ENCODE results near the gene SRRM3. TPM values are rescaled to one million over a fixed set of nuclear protein-coding genes. Genes with fewer than 3 reads are reported as not detected.
"Not testable (repeated sequence)": the region's sequence is repeated elsewhere in the genome, so short reads cannot be mapped to it uniquely, and the experiment has no call there.

SRRM3 gene
- total RNA-seq (2014; rRNA removed), result 0.40 and 1.3 TPM in 2 replicates
- polyA plus RNA-seq (2012), result 0.79 TPM

DNA sequence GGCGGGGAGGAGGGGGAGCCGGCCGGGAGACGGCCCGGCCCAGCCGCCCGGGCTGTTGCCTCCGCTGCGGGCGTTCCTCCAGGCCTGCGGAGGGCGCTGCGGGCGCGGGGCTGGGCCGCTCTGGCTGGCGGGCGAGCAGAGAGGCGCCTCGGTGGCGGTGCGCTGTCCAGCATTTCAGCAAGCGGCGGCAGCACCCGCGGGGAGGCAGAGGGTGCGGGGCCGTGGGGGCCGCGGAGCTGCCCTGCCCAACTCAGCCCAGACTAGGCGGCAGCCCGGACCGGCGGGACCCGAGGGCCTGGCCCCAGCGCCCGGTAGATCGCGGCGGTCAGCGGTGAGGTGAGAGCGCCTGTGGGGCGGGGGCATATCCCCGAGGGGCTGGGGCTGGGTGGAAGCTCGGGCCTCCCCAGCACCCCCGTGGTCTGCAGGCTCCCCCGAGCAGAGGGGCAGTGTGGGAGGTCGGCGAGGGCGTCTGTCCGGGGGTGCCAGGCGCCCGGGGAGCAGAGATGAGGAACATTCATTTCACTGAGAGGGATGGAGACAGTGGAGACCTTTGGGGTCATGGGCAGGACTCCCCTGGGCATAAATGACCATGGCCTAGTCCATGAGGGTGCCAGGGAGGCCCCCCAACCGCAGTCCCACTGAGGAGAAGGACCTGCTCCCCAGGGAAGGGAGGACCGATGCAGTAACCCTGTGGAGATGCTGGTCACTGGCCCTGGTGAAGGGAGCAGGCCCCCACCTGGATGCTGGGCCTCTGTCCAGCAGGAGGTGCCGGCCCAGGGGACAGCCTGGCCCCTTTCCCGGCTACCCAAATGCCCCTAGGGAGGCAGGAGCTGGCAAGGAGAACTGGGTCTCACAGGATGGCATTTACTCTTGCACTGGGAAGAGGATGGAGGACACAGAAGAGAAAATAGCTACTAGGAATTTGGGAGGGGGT lies at the start of gene SRRM3:
Gene SRRM3, plus strand, starts transcription at position 165 of the 934 bp plus-strand sequence. CDS start 33,171 bp downstream, outside the sequence.
- DNase-seq (ENCODE audit: low read depth), result peak; percentile 56

GRCh38 chr7:76151932-76152331 lies 49.8 kb upstream of the SRRM3 start:
- no peak for DNase-seq (ENCODE audit: low read depth)

DNA sequence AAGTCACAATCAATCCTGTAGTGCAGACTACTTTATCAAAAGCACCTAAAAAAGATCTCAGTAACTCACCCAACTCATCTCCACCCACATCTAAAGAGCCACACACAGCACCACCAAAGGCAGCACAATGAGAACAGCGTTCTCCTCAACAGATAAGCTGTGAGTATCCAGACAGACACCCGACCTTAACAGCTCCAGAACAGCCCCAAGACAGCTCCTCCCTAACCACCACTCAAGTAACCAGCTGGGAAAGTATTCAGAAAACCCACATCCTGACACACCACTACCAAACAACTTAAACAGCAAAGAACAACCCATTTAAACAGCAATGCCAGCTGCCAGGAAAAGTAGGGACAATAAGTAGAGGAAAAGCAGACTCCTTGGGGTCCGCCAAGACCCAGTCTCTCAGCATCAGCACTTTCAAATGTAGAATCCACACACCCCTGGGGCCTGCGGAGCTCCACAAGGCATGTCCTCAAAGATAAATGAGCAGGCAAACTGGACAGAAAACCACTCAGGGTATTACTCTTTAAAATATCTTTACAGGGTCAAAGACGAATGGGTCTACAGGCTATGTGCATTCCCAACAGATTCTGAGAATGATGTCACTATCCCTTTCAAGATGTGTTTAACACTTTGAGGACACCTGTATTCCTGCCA lies 48.0 kb upstream of the SRRM3 start:
- DNase-seq (ENCODE audit: low read depth), result peak; percentile 66

GRCh38 chr7:76155938-76156337 lies 45.8 kb upstream of the SRRM3 start:
- peak; percentile 55 for DNase-seq (ENCODE audit: low read depth)

GRCh38 chr7:76156992-76157685 lies 44.6 kb upstream of the SRRM3 start:
- not testable (repeated sequence) for DNase-seq (ENCODE audit: low read depth)

DNA sequence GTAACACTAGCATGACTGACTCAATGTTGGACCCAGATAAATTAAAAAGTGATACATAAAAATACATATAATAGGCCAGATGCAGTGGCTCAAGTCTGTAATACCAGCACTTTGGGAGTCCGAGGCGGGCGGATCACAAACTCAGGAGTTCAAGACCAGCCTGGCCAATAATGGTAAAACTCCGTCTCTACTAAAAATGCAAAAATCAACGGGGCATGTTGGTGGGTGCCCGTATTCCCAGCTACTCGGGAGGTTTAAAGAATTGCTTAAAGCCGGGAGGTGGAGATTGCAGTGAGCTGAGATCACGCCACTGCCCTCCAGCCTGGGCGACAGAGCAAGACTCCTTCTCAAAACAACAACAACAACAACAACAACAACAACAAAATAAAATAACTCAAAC lies 43.3 kb upstream of the SRRM3 start:
- DNase-seq (ENCODE audit: low read depth), result not testable (repeated sequence)

DNA sequence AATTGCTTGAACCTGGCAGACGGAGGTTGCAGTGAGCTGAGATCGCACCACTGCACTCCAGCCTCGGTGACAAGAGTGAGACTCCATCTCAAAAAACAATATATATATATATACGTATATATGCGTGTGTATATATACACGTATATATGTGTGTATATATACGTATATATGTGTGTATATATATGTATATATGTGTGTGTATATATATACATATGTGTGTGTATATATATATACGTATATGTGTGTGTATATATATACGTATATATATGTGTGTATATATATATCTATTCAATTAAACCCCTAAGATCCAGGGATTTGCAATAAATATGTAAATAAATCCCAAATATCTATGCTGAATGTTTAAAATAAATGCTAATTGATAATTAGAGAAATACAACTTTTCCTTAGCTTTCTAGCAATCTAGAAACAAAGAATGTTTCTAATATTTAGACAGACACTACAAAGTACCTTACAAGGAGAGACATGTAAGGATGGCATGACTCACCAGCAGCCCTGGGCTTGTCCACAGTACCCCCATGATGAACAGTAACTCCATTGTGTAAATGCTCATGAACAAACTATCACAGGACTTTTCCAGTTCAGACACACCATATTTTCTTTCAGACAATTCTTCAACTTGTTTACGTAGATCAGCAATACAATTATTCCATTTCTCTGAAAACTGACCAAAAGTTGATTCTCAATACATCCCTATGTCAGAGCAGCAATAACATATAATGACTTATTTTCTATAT lies 39.1 kb upstream of the SRRM3 start:
- not testable (repeated sequence) for DNase-seq (ENCODE audit: low read depth)

GRCh38 chr7:76163812-76164211 lies 37.9 kb upstream of the SRRM3 start:
- not testable (repeated sequence) for DNase-seq (ENCODE audit: low read depth)

DNA sequence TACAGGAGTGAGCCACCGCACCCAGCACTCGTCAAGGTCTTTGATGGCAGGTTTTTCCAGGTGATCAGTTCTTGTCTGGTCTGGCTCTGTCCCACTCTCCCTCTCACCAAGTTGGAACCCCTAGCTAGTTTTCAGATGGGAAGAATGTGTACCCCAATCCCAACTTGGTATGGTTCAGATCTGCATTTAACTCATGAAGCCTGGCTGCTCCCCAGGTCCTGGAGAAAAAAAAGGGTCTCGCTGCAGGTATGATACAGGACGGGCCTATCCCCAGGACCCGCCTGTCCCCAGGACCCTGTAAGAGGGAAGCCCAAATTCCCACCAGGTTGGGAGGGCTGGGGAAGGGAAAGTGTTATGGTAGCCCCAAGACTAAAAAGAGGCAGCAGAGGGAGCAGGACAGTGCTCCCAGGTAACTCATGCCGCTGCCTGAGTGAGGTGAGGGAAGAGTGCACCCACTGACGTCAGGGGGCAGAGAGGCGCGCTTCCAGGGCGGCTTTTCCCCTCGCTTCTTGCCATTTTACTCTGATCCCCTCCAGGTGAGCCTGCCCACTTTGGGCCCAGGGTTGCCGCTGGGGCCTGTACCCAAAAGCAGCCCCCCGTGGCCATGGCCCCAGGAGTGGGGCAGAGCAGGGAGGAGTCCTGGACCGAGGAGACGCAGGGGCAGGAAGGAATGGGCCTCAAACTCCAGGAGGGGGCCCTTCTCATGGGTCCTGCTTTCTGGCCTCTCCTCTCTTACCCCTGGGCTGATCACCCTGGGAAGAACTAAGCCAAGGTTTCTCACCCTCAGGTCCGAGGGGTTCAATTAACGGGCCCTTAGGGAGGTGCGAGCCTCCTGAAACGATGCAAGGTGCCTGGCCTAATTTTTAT lies 36.4 kb upstream of the SRRM3 start:
- no peak for DNase-seq (ENCODE audit: low read depth)

- DNase-seq (ENCODE audit: low read depth), result no peak
Observed at GRCh38 chr7:76165973-76166403, 35.7 kb upstream of the SRRM3 start.

DNA sequence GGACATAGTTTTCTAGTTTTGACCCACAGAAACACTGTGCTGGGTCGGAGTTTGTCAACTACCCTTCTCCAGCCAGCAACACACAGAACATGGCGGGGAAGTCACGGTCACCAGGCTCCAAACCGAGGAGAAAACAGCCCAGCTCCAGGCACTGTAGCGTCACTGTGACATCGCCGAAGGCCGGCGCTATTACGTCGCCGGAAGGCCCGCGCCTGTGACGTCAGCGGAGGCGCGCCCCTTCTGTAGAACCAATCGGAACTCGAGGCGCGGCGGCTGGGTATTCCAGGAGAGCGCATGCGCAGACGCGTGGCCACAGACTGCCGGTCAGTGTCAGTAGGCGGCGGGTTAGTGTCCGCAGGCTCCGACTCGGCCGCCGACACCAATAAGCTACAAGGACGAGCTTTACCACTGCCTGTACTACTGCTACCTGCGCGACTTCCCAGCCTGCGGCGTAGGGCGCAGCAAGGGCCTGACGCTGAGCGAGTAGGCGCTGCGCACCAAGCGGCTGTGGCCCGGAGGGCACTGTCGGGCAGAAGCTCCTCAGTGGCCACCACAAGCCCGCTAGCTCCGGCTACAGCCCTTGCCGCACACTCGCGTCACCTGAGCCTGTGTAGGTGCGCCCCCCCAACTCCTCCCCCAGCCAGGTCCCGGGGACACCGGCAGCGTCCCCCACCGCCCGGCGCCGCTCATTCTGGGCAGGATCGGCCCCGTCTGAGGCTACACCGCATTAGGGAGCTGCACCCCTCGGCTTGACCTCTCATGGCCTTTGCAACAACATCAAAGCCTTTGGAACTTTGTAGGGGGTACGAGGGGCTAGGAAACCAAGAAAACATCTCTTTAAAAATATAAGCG lies 35.1 kb upstream of the SRRM3 start:
- DNase-seq (ENCODE audit: low read depth), result peak; percentile 96

DNA sequence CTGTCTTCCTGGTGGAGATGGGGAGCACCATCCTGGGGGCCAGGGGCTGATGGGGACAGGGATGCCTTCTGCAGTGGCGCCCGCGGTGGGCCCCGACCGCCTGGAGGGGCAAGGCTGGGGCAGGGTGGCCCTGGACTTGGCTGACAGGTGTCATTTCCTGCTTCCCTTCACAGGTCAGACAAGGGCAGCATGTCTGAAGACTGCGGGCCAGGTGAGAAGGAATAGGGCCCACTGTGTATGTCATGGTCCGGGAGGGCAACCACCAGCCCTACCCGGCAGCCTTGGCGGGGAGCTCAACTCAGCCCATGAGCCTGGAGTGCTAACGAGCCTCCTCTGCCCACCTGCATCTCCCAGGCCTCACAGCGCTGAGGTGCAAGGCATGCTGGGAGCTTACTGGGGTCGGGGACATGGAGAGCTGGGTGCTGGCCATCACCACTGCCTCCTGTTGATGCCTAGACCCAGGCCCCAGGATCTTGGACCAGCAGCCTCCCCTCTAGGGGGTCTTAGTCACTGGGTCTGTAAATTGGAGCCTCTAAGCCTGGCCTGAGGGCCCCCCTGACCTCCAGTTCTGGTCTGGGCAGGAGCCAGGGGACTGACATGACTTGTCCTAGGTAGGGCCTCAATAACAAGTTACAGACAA lies 28.0 kb upstream of the SRRM3 start:
- DNase-seq (ENCODE audit: low read depth), result no peak

DNA sequence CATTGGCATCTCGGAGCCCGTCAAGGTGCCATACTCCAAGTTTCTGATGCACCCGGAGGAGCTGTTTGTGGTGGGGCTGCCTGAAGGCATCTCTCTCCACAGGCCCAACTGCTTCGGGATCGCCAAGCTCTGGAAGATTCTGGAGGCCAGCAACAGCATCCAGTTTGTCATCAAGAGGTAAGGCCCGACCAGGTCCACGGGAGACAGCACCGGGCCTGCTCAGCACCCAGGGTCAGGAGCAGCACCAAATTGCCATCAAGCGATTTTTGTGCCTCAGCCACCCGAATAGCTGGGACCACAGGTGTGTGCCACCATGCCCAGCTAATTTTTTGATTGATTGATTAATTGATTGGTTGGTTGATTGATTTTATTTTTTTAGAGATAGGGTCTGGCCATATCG lies 24.7 kb upstream of the SRRM3 start:
- DNase-seq (ENCODE audit: low read depth), result not testable (repeated sequence)

- DNase-seq (ENCODE audit: low read depth), result peak; percentile 26
Observed at GRCh38 chr7:76179686-76180085, 22.0 kb upstream of the SRRM3 start.

- no peak for DNase-seq (ENCODE audit: low read depth)
Observed at GRCh38 chr7:76182225-76182960, 19.3 kb upstream of the SRRM3 start.

DNA sequence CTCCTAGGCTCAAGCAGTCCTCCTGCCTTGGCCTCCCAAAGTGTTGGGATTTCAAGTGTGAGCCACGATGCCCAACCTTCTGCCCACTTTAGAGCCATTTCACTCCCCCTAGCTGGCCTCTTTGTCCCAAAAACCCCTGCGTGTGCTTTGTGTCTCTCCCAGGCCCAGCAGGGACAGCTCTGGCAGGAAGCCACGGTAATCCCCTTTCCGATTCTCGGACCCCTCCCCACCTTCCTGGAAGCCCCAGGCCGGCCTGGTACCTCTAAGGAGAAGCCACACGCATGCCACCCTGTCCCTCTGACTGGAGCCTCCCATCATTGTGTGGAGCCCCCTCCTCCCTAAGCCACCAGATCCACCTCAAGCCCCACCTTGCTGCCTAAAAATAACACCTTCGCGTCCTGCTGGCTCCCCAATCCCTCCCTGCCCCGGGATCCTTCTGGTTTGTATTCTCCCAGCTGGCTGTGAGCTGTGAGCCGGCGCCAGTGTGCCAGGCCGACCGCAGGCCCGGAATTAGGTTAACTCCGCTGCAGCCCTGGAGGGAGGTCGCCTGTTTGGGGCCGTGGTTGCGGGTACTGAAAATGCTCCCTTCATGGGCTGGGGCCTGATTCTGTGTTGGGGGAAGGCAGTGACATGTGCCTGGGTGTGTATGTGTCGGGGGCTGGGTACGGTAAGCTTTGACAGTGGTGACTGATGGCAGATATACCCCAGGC lies 16.4 kb upstream of the SRRM3 start:
- DNase-seq (ENCODE audit: low read depth), result no peak

DNA sequence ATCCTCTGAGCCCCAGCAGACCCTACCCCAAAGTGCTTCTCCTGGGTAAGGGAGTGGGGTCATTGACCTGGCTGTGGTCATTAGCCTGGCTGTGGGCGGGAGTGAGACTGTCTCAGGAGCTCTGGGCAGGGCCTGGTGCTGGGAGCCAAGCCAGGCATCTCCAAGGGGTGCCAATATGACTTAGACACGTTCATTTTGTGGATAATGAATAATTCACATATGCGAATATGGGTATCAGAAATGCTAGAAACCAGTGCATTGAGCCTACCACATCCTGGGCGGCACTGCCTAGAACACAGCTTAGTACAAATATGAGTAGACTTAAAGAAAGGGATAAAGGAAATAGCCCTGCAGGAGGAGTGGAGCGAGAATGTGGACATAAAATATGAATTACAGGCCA lies 14.4 kb upstream of the SRRM3 start:
- no peak for DNase-seq (ENCODE audit: low read depth)
